ENCODE results near the gene ADARB2. TPM values are rescaled to one million over a fixed set of nuclear protein-coding genes. Genes with fewer than 3 reads are reported as not detected.

The ADARB2 gene
- polyA plus RNA-seq, 3 donors, result not detected

DNA sequence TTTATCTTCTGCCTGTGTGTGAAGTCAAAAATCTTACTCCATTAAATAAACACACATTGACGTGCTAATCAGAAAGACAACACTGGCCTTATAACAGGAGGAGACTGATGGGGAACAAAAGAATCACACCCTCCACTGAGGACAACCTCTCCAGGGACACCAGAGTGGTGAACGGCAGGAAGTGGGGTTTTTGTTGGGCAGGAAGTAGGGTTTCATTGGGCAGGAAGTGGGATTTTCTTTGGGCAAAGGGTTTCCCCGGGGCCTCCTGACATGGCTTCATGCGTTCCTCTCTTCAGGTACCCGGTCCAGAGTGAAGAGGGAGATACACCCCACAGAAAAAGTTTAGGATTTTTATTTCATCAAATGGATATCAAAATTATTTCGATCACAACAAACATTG is 30.6 kb downstream of the ADARB2 start:
- H3K27me3 ChIP-seq (ENCODE audit: control insufficient read depth in 2 of 2, insufficient read depth in 2 of 2, low read length in 2 of 2), result no peaks in the 10 kb centered on the region
- H3K9me3 ChIP-seq (replicated peaks in 1 of 2; ENCODE audit: control insufficient read depth in 1 of 2, insufficient read depth in 1 of 2, low read length in 2 of 2), result peaks cover 0 to 30% of the 10 kb centered on the region in 2 donors
- Mint-ChIP-seq H3K36me3 (no peaks in the 10 kb centered on the region), H3K9me3 (peaks cover 8 to 28% (median 17%) of the 10 kb centered on the region in 7 donors), H3K27ac (no peak overlapping the region), H3K4me3 (no peak overlapping the region), H3K4me1 (peaks cover 2% of the 10 kb centered on the region), H3K27me3 (ENCODE audit: low read depth in 3 of 3) (peaks cover 6 to 10% (median 7%) of the 10 kb centered on the region in 3 donors)
- H3K36me3 ChIP-seq (replicated peaks in 1 of 2; ENCODE audit: control insufficient read depth in 1 of 2, insufficient read depth in 2 of 2, low read length in 2 of 2), result no peaks in the 10 kb centered on the region
- no peaks in the 10 kb centered on the region for H3K4me1 ChIP-seq (ENCODE audit: control insufficient read depth in 1 of 2, insufficient read depth in 2 of 2, low read length in 2 of 2)
- intact Hi-C loops (cut with micrococcal nuclease), result no loop called here
- TF ChIP-seq, protein P1, sequence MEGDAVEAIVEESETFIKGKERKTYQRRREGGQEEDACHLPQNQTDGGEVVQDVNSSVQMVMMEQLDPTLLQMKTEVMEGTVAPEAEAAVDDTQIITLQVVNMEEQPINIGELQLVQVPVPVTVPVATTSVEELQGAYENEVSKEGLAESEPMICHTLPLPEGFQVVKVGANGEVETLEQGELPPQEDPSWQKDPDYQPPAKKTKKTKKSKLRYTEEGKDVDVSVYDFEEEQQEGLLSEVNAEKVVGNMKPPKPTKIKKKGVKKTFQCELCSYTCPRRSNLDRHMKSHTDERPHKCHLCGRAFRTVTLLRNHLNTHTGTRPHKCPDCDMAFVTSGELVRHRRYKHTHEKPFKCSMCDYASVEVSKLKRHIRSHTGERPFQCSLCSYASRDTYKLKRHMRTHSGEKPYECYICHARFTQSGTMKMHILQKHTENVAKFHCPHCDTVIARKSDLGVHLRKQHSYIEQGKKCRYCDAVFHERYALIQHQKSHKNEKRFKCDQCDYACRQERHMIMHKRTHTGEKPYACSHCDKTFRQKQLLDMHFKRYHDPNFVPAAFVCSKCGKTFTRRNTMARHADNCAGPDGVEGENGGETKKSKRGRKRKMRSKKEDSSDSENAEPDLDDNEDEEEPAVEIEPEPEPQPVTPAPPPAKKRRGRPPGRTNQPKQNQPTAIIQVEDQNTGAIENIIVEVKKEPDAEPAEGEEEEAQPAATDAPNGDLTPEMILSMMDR (IDR thresholded peaks at IDR 0.05), result no peak
- H3K4me2 ChIP-seq (replicated peaks; ENCODE audit: extremely low read depth, low read length, poor library complexity, severe bottlenecking), result no peak overlapping the region
- H2AFZ ChIP-seq (ENCODE audit: insufficient read depth, low read depth, low read length, poor library complexity, severe bottlenecking), result no peak overlapping the region
- H3K27ac ChIP-seq (ENCODE audit: low read depth in 1 of 2, low read length in 2 of 2), result no peak overlapping the region
- H4K20me1 ChIP-seq (ENCODE audit: insufficient read depth, low read length), result no peaks in the 10 kb centered on the region
- 0% methylated on average over 1 of the region's 6 CpGs for WGBS (ENCODE audit: insufficient coverage)
- H3K9ac ChIP-seq (ENCODE audit: insufficient read depth, low read length, poor library complexity, severe bottlenecking), result no peak overlapping the region
- no peak for DNase-seq
- no peaks in the 10 kb centered on the region for H3K79me2 ChIP-seq (ENCODE audit: insufficient read depth, low read length)
- H3K4me3 ChIP-seq (replicated peaks in 1 of 3; ENCODE audit: low read depth in 2 of 3, low read length in 3 of 3), result no peak overlapping the region

DNA sequence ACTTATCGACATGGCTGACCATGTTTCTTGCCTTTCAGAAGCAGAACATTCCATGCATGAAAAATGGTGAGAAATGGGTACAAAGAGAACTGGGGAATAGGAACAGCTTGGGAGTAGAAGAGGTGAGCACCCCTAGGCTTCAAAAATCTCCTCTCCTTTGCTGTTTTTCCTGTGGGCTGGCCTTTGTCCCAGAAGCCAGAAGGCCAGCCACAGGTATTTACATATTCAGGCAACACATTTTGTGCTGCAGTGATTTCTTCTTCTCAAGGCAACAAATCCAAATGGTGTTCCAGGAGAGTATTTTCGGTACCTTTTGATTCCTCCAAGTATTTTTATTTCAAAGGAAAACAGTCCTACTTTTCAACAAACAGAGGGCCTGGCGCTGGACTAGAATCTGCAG is 31.1 kb downstream of the ADARB2 start:
- Histone ChIP-seq H3K27ac (ENCODE audit: low read depth in 1 of 2, low read length in 2 of 2) (no peak overlapping the region), H3K9ac (ENCODE audit: insufficient read depth, low read length, poor library complexity, severe bottlenecking) (no peak overlapping the region), H3K4me2 (replicated peaks; ENCODE audit: extremely low read depth, low read length, poor library complexity, severe bottlenecking) (no peak overlapping the region), H3K36me3 (replicated peaks in 1 of 2; ENCODE audit: control insufficient read depth in 1 of 2, insufficient read depth in 2 of 2, low read length in 2 of 2) (no peaks in the 10 kb centered on the region), H3K79me2 (ENCODE audit: insufficient read depth, low read length) (no peaks in the 10 kb centered on the region), H3K4me3 (replicated peaks in 1 of 3; ENCODE audit: low read depth in 2 of 3, low read length in 3 of 3) (no peak overlapping the region), H3K9me3 (replicated peaks in 1 of 2; ENCODE audit: control insufficient read depth in 1 of 2, insufficient read depth in 1 of 2, low read length in 2 of 2) (peaks cover 0 to 32% of the 10 kb centered on the region in 2 donors), H3K27me3 (ENCODE audit: control insufficient read depth in 2 of 2, insufficient read depth in 2 of 2, low read length in 2 of 2) (no peaks in the 10 kb centered on the region), H3K4me1 (ENCODE audit: control insufficient read depth in 1 of 2, insufficient read depth in 2 of 2, low read length in 2 of 2) (no peaks in the 10 kb centered on the region), H4K20me1 (ENCODE audit: insufficient read depth, low read length) (no peaks in the 10 kb centered on the region), H2AFZ (ENCODE audit: insufficient read depth, low read depth, low read length, poor library complexity, severe bottlenecking) (no peak overlapping the region)
- Mint-ChIP-seq H3K27me3 (ENCODE audit: low read depth in 3 of 3) (peaks cover 6 to 10% (median 7%) of the 10 kb centered on the region in 3 donors), H3K27ac (no peak overlapping the region), H3K36me3 (no peaks in the 10 kb centered on the region), H3K4me3 (no peak overlapping the region), H3K9me3 (peaks cover 8 to 29% (median 17%) of the 10 kb centered on the region in 7 donors), H3K4me1 (peaks cover 2% of the 10 kb centered on the region)
- no CpG with 5 or more reads among the region's 3 CpGs for WGBS (ENCODE audit: insufficient coverage)
- intact Hi-C loops (cut with micrococcal nuclease), result no loop called here
- DNase-seq, result no peak
- TF ChIP-seq, protein P1 (IDR thresholded peaks at IDR 0.05), result no peak
